Stimulated activated naive CD8-positive, alpha-beta T cell treated with anti-CD3 and anti-CD28 coated beads, Interleukin-15, amount 100 ng/mL, for 72 hours (primary cell): ENCODE measurements around the gene SF3B5.
"Not testable (repeated sequence)": the region's sequence is repeated elsewhere in the genome, so short reads cannot be mapped to it uniquely, and the experiment has no call there.

Experiments used
- ATAC-seq: fragments of 150-1000 bp; cut with Tn5 transposase; 2 replicates; pipeline ENCODE4 v1.10.0; 2021; ENCODE audit warnings: mild to moderate bottlenecking, moderate library complexity
- DNase-seq, 2 donors: peaks; one replicate each; pipeline ENCODE4 v3.0.0; 2021 to 2022
- H3K27ac Mint-ChIP-seq, 2 donors: one replicate each; pipeline ENCODE4 v1.8.0; 2022; ENCODE audit warnings: mild to moderate bottlenecking in 2 of 2, mixed read lengths in 2 of 2, moderate library complexity in 2 of 2
- H3K27me3 Mint-ChIP-seq: one replicate; pipeline ENCODE4 v1.8.0; 2022; ENCODE audit warnings: mixed read lengths
- H3K4me1 Mint-ChIP-seq: one replicate; pipeline ENCODE4 v1.8.0; 2022; ENCODE audit warnings: mild to moderate bottlenecking, mixed read lengths
- H3K4me3 Mint-ChIP-seq, 2 donors: one replicate each; pipeline ENCODE4 v1.8.0; 2022; ENCODE audit warnings: mild to moderate bottlenecking in 2 of 2, mixed read lengths in 2 of 2, moderate library complexity in 1 of 2
- H3K9me3 Mint-ChIP-seq, 2 donors: one replicate each; pipeline ENCODE4 v1.8.0; 2022; ENCODE audit warnings: mixed read lengths in 2 of 2

Gene SF3B5

DNA sequence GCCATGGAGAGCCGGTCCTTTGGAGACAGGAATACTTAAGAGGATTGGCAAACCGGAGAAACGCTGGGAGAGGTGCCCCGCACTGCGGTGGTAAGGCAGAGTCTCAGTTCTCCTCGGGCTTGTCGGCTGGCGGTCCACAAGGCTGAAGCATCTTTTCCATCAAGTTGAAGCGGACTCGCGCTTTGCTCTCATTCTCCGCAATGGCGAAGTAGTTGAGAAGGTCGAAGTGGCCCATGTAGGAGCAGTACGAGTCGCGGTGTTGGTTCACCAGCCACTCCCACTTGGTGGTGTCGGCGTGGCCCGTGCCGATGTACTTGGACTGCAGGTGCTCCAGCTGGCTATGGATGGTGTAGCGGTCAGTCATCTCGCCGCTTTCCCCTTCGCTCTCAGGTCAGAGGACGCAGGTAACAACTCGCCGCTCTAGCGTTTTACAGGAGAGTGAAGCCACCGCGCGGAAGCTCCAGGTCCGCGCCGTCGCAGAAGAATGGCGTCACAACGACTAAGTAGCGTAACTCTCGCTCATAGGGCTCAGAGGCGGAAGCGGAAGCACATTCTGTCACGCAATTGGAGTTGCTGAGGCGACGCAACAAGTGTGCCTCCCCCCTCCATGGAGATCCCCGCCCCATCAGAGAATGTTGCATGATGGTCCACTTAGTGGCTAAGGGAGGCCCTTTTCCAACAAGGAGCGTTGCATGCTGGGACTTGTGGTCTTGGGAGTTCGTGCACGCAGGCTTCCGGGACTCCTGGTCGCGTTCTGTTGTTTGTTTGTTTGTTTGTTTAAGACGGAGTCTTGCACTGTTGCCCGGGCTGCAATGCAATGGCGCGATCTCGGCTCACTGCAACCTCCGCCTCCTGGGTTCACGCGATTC is at the start of gene SF3B5:
TSS of gene SF3B5 (minus strand) at position 440 of the 869 bp plus-strand sequence. CDS start at position 364, 76 bp downstream.
- Mint-ChIP-seq H3K27ac (peak within 1 kb of the TSS; percentile 98), H3K9me3 (peaks cover 0 to 4% of the 10 kb centered on the region in 2 donors), H3K4me3 (peak within 1 kb of the TSS; percentile 90 to 92), H3K27me3 (no peaks in the 10 kb centered on the region), H3K4me1 (peaks cover 34% of the 10 kb centered on the region)
- ATAC-seq (peak; percentile 98), DNase-seq (peak; percentile 91 to 97)

DNA sequence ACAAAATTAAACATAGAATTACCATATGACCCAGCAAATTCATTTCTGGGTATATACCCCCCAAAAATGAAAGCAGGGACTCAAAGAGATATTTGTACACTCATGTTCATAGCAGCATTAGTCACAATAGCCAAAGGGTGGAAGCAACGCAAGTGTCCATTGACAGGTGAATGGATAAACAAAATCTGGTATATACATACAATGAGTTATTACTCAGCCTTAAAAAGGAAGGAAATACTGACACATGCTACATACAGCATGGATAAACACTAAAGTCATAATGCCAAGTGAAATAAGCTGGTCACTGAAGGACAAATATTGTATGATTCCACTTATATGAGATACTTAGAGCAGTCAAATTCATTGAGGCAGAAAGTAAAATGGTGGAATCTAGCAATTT is 49.6 kb upstream of the SF3B5 start:
- Mint-ChIP-seq H3K27me3 (peaks cover 5% of the 10 kb centered on the region), H3K27ac (no peak overlapping the region), H3K9me3 (peaks cover 0 to 4% of the 10 kb centered on the region in 2 donors), H3K4me3 (no peak overlapping the region), H3K4me1 (peaks cover 16% of the 10 kb centered on the region)
- DNase-seq, result no peak
- no peak for ATAC-seq

DNA sequence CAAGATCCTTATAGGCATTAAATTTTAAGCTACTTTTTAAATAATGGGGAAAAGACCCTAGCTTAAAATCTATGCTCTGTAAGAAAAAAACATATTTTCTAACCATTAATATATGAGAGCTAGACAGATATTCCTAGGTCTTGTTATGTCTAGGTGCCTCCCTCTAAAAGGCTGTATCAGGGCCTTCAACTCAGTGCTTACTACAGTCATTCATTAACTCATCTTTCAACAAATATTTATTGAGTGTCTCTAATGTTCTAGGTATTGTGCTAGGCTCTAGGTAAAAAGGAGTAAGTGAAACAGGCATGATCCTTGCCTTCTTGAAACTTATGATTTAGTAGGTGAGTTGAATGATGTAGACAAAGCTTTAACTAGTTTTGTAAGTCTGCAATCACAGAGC is 48.5 kb upstream of the SF3B5 start:
- H3K9me3 Mint-ChIP-seq, result peaks cover 0 to 4% of the 10 kb centered on the region in 2 donors

DNA sequence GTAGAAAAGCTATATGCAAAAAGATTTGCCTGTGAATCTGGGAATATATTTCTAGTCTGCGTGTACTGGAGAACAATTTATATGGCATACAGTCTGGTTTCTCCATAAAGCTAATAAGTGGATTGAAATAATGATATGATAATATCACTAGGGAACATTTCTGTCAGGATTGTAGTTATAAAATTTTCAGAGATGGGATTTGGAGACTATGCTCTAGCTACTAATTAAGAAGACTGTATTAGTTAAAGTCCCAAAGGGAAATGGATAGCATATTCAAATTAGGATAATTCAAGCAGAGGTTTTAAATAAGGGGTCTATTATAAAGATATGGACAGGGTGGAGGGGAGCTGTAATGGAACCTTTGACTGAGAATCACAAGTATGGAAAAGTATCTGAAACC is 47.7 kb upstream of the SF3B5 start:
- Mint-ChIP-seq H3K4me3 (no peak overlapping the region), H3K27me3 (no peaks in the 10 kb centered on the region), H3K4me1 (peaks cover 3% of the 10 kb centered on the region), H3K9me3 (peaks cover 0 to 4% of the 10 kb centered on the region in 2 donors), H3K27ac (no peak overlapping the region)
- no peak for ATAC-seq
- DNase-seq, result no peak

More for the DNA sequence above, 48.5 kb upstream of the SF3B5 start:
- H3K27ac Mint-ChIP-seq, result no peak overlapping the region
- H3K4me3 Mint-ChIP-seq, result no peak overlapping the region
- ATAC-seq, result no peak
- no peak for DNase-seq
- H3K4me1 Mint-ChIP-seq, result peaks cover 8% of the 10 kb centered on the region
- no peaks in the 10 kb centered on the region for H3K27me3 Mint-ChIP-seq

DNA sequence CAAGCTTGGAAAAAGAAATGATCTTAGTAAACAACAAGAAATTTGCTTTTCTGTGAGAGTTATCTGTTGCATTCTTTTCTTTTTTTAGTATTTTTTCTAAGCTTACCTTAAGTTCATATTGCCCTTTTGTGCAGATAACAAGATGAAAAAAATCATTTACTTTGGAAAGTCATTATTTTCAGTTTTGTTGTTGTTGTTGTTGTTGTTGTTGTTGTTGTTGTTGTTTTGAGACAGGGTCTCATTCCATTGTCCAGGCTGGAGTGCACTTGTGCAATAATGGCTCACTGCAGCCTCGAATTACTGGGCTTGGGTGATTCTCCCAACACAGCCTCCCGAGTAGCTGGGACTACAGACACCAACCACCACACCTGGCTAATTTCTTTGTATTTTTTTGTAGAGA is 46.1 kb upstream of the SF3B5 start:
- Mint-ChIP-seq H3K27ac (no peak overlapping the region), H3K9me3 (peaks cover 0 to 4% of the 10 kb centered on the region in 2 donors), H3K27me3 (no peaks in the 10 kb centered on the region), H3K4me3 (no peak overlapping the region), H3K4me1 (no peaks in the 10 kb centered on the region)
- DNase-seq, result no peak
- no peak for ATAC-seq

DNA sequence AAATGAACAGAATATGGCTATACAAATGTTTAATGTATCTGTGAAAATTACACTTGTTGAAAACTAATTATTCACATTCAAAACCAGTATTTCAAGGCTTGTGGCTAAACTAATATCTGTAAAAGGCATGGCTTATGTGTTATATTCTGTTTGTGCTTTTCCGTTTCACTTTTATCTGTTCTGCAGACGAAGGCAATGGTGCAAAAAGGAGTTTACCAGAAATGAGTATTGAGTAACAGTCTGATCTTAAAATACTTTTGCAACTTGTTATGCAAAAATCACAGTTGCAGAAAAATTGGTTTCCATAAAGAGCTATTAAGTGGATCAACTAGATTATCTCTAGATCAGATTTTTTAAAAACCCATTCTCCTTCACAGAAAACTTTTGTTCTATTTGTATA is 45.5 kb upstream of the SF3B5 start:
- ATAC-seq, result no peak
- no peak overlapping the region for H3K4me3 Mint-ChIP-seq

DNA sequence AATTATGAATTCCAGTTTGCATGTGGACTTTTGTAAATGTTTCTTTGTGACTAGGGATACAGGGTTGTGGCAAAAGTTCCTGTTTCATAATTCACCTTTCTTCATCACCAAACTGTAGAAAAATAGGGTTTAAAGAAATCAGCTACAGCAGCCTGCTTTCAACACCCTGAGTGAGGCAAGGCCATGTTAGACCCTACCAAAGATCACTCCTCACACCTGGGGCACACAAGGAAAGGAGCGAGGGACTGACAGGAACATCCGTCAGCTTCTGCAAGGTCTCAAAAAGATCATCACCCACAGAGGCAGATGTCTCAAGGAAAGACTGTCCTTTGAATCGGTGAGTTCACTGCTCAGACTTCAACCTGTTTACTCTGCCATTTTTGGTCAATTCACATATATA is 44.4 kb upstream of the SF3B5 start:
- Mint-ChIP-seq H3K9me3 (no peaks in the 10 kb centered on the region), H3K4me3 (no peak overlapping the region), H3K27ac (no peak overlapping the region), H3K4me1 (no peaks in the 10 kb centered on the region), H3K27me3 (no peaks in the 10 kb centered on the region)
- no peak for DNase-seq
- no peak for ATAC-seq

More for the DNA sequence above, 45.5 kb upstream of the SF3B5 start:
- H3K27me3 Mint-ChIP-seq, result no peaks in the 10 kb centered on the region
- no peak for DNase-seq
- H3K27ac Mint-ChIP-seq, result no peak overlapping the region
- peaks cover 0 to 4% of the 10 kb centered on the region in 2 donors for H3K9me3 Mint-ChIP-seq
- no peaks in the 10 kb centered on the region for H3K4me1 Mint-ChIP-seq

DNA sequence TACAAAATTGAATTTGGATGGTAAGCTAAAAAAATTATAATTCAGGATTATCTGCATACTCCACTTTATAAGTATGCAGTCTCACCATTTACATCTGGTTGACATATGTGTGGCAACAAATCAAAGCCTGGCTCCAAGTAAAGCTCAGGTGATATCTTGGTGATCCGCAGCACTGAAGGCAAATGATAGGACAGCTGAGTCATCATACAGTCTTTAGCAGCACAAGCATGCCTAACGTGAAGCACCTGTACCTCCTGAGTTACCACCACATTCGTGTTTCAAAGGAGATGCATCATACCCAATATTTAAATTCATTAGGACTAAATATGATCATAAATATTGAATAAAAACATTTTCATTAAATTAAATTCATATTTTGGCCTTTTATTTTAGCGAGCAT is 43.2 kb upstream of the SF3B5 start:
- Mint-ChIP-seq H3K27me3 (no peaks in the 10 kb centered on the region), H3K9me3 (peaks cover 0 to 4% of the 10 kb centered on the region in 2 donors), H3K4me1 (no peaks in the 10 kb centered on the region), H3K27ac (no peak overlapping the region), H3K4me3 (no peak overlapping the region)
- ATAC-seq (no peak), DNase-seq (no peak)

DNA sequence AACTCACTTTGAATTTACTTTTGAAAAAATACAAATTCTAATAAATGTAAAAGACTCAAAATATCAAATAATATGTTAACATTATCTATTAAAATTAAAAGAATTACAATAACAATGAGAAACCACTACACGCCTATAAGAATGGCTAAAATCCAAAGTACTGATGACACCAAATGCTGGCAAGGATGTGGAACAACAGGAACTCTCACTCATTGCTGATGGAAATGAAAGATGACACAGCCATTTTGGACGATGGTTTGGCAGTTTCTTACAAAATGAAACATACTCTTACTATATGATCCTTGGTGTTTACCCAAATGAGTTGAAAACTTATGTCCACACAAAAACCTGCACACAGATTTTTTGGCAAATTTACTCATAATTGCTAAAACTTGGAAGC is 39.4 kb upstream of the SF3B5 start:
- Mint-ChIP-seq H3K27me3 (no peaks in the 10 kb centered on the region), H3K4me1 (peaks cover 30% of the 10 kb centered on the region), H3K27ac (no peak overlapping the region), H3K4me3 (no peak overlapping the region), H3K9me3 (peaks cover 0 to 8% of the 10 kb centered on the region in 2 donors)
- DNase-seq (no peak), ATAC-seq (no peak)

DNA sequence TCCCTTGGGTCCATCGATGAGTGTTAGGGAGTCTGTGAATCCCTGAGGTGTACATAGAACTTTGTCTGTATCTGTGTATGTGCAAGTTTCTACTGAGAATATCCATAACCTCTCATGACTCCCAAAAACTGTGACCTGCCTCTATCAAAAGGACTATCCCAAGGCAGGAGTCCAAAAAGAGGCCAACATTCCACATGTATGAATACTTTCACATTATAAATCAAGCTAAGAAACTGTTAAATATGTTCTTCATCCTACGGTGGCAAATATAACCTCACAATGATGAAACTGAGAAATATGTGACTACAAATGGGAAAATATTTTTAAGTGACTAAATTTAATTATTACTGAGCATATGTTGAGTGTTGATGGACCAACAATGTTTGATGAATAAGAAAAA is 38.8 kb upstream of the SF3B5 start:
- Mint-ChIP-seq H3K4me3 (no peak overlapping the region), H3K27me3 (no peaks in the 10 kb centered on the region), H3K4me1 (peaks cover 36% of the 10 kb centered on the region), H3K9me3 (peaks cover 0 to 8% of the 10 kb centered on the region in 2 donors), H3K27ac (no peak overlapping the region)
- no peak for ATAC-seq
- DNase-seq, result no peak

DNA sequence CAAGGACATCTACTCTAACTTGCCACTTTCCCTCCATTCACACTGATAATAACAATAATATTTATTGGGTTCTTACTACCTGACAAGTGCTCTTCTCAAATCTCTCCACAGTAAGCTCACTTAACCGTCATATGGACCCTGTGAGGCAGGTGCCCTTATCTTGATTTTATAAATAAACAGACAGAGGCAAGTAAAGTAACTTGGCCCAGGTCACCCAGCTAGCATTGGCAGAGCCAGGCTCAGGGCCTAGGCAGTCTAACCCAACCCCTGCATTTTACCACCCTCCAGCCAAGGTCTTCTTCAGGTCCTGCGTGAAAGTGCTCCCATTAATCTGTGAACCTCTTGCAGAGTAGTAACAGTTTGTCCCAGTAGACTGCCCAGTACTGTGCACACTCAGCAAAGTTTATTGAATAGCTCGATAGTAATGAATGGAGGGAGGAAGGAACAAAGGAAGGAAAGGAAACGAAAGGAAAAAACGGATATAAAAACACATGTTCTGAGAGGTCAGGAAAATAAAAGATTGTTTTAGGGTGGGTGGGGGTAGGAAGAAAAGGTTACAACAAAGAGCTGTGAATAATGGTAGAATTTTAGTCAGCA is 38.0 kb upstream of the SF3B5 start:
- H3K27ac Mint-ChIP-seq, result peak overlapping the region in 1 of 2 donors; percentile 39
- no peaks in the 10 kb centered on the region for H3K27me3 Mint-ChIP-seq
- peaks cover 45% of the 10 kb centered on the region for H3K4me1 Mint-ChIP-seq
- DNase-seq (no peak), ATAC-seq (no peak)
- H3K4me3 Mint-ChIP-seq, result no peak overlapping the region
- peaks cover 0 to 8% of the 10 kb centered on the region in 2 donors for H3K9me3 Mint-ChIP-seq

DNA sequence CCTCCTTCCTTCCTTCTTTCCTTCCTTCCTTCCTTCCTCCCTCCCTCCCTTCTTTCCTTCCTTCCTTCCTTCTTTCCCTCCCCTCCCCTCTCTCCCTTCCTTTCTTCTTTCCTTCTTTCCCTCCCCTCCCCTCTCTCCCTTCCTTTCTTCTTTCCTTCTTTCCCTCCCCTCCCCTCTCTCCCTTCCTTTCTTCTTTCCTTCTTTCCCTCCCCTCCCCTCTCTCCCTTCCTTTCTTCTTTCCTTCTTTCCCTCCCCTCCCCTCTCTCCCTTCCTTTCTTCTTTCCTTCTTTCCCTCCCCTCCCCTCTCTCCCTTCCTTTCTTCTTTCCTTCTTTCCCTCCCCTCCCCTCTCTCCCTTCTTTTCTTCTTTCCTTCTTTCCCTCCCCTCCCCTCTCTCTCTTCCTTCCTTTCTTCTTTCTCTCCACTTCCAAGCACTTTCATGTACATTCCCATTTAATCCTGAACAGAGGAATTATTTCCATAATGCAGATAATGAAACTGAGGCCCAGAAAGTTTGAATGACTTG is 36.9 kb upstream of the SF3B5 start:
- not testable (repeated sequence) for H3K27me3 Mint-ChIP-seq, ATAC-seq, DNase-seq, H3K9me3 Mint-ChIP-seq
- H3K27ac Mint-ChIP-seq, result peak overlapping the region; percentile 75 to 84
- H3K4me3 Mint-ChIP-seq, result peak overlapping the region; percentile 16 to 58
- H3K4me1 Mint-ChIP-seq, result peaks cover 45% of the 10 kb centered on the region

DNA sequence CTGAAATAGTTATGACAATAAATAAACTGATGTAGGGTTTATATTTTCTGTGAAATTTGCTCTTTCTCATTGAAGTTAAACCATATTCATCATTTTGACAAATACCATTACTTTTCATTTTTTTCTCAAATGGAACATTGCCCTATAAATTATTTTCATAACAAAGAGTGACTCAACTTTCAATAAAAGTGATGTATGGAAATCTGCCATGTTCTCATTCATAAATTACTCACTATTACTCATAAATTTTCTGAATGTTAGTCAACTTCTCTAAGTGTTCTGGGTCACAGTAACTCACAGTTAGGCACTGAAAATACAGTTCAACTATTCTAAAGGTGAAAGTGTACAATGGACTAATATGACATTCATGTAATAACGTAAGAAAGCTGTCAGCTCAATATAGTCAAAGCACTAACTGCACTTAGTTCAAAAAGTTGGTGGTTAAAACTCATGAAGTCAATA is 35.9 kb upstream of the SF3B5 start:
- peak; percentile 95 for ATAC-seq
- H3K4me3 Mint-ChIP-seq, result peak overlapping the region; percentile 76 to 80
- H3K4me1 Mint-ChIP-seq, result peaks cover 45% of the 10 kb centered on the region

DNA sequence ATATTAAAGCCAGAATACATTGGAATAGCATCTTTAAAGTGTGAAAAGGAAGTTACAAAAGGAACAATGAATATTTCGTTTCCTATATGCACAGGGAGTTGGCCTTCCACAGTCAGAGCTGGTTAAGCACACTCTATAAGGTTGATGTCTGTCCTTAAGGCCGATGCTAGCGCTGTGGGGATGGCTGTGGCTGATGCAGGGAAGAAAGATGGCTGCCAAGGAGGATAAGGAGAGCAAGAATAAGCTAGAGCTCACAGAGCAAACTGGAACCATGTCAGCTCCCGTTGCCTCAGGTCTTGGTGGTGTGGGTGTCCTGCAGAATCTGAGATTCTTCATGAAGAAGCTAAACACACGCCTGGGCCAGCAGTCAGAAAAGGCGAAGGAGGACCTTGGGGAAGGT is 34.1 kb upstream of the SF3B5 start:
- Mint-ChIP-seq H3K27ac (peak overlapping the region in 1 of 2 donors; percentile 95), H3K4me3 (no peak overlapping the region), H3K4me1 (peaks cover 45% of the 10 kb centered on the region), H3K9me3 (peaks cover 0 to 8% of the 10 kb centered on the region in 2 donors), H3K27me3 (no peaks in the 10 kb centered on the region)
- DNase-seq, result no peak
- ATAC-seq, result no peak

More for the DNA sequence above, 35.9 kb upstream of the SF3B5 start:
- DNase-seq, result no peak
- Mint-ChIP-seq H3K9me3 (peaks cover 0 to 8% of the 10 kb centered on the region in 2 donors), H3K27me3 (no peaks in the 10 kb centered on the region), H3K27ac (peak overlapping the region; percentile 95)

DNA sequence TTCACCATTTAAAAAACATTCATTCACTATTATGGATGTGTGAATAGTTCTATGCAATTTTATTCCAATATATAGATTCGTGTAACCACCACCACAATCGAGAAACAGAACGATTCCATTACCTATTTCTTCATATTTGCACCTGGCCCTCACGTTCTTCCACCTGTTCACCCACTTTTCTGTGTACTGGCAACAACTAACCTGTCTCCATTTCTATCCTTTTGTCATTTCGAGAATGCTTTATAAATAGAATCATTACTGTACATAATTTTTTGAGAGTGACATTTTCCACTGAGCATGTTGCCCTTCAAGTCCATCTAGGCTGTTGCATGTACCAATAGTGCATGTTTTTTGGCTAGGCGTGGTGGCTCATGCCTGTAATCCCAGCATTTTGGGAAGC is 31.7 kb upstream of the SF3B5 start:
- H3K9me3 Mint-ChIP-seq, result no peaks in the 10 kb centered on the region
- peaks cover 34% of the 10 kb centered on the region for H3K4me1 Mint-ChIP-seq
- H3K27ac Mint-ChIP-seq, result no peak overlapping the region
- H3K4me3 Mint-ChIP-seq, result no peak overlapping the region
- no peaks in the 10 kb centered on the region for H3K27me3 Mint-ChIP-seq
- no peak for ATAC-seq
- no peak for DNase-seq

DNA sequence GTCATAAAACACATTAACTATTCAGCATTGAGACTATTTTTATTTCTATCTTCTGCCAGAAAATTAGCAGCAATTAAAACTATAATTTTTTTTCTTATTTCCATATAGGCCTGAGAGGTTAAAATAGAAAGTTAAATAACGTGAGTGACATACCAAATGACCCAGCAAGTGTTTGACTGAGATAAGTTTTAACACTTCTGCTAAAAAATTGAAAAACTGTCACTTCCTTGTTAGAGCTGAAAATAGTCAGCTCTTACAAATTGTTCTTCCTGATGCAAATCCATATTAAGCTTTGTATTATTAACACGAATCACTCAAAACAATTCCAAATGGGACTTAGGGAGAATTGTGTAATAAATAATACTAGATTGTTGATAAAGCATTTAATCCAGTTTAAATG is 28.5 kb upstream of the SF3B5 start:
- no peak for DNase-seq
- peaks cover 6% of the 10 kb centered on the region for H3K4me1 Mint-ChIP-seq
- no peak for ATAC-seq
- H3K27ac Mint-ChIP-seq, result no peak overlapping the region
- no peaks in the 10 kb centered on the region for H3K27me3 Mint-ChIP-seq
- no peak overlapping the region for H3K4me3 Mint-ChIP-seq
- H3K9me3 Mint-ChIP-seq, result no peaks in the 10 kb centered on the region
